GM12892 (cell line): ENCODE data around the gene LHFPL5.

Experiments used
- DNase-seq: peaks from one replicate; pipeline ENCODE4 v3.0.0; 2011; ENCODE audit not compliant: insufficient read length
- FAIRE-seq: peaks from 2 replicates; lab custom pipeline; 2011; peaks lifted over from hg19 to GRCh38; lab: Jason Lieb, UNC
- POLR2A ChIP-seq: IDR thresholded peaks from 2 replicates; pipeline ENCODE4 v1.6.1; 2011; ENCODE audit warnings: low read depth, low read length, control low read depth
- POLR2AphosphoS5 ChIP-seq: IDR thresholded peaks from 2 replicates; pipeline ENCODE4 v1.6.1; 2011; ENCODE audit warnings: low read depth, low read length, control low read depth
- TAF1 ChIP-seq: IDR thresholded peaks from 2 replicates; pipeline ENCODE4 v1.6.1; 2011; ENCODE audit warnings: low read depth, mild to moderate bottlenecking, control low read depth, low read length, borderline replicate concordance

Gene LHFPL5

GRCh38 chr6:35780719-35781118 lies 24.4 kb upstream of the LHFPL5 start, which contains the start of gene CLPSL1:
CLPSL1 (plus strand) TSS chr6:35781019; CDS start chr6:35781111, 92 bp downstream.
- TF ChIP-seq TAF1 (no peak), POLR2AphosphoS5 (no peak), POLR2A (no peak)
- FAIRE-seq (no peak), DNase-seq (no peak)

DNA sequence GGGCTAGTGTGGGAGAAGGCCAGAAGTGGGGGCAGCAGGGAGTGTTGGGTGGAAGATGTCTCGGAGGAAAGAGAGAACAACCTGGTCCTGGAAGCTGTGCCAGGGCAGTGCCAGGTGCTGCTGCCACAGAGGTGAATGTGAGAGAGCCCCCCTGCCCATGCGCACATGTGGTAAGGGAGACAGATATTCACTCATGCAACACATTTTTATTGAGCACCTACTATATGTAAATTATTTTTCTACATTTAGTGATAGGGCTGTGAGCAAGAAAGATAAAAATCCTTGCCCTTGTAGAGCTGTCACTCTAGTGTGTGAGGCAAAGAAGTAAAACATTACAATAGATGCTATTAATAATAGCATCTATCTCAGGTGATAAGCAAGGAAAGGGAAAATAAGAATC lies 23.9 kb upstream of the LHFPL5 start:
- DNase-seq: no peak
- TF ChIP-seq TAF1: no peak
- no peak for TF ChIP-seq POLR2A
- no peak for TF ChIP-seq POLR2AphosphoS5
- FAIRE-seq: no peak

DNA sequence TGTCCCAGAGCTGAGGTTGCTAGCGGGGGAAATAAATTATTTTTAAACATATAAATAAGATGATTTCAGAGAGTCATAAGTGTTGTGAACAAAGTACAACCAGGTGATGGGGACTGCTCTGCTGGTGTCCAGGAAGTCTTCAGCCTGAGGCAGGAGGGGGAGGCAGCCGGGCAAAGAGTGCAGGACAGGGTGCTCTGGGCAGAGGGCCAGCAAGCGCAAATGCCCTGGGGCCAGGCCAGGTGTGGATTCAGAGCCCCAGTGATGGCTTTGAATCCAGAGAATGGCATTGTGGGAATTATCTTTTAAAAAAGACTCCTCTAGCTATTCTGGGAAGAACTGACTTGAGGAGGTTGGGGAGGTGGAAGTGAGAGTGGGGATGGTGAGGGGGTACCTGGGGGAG lies 22.7 kb upstream of the LHFPL5 start:
- FAIRE-seq (no peak), DNase-seq (no peak)
- TF ChIP-seq POLR2AphosphoS5 (no peak), POLR2A (no peak), TAF1 (no peak)

DNA sequence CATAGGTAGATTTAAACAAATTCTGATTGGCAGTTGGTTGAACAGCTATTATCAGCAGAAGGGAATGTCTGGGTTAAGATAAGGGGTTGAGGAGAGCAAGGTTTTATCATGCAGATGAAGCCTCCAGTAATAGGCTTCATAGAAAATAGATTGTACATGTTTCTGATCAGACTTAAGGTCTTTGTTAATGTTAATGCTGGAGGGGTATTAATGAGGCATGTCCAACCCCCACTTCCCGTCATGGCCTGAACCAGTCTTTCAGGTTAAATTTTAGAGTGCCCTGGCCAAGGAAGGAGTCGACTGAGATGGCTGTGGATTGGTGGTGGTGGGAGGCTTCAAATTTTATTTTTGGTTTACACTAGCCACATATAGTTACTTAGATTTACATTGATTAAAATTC lies 21.0 kb upstream of the LHFPL5 start:
- TF ChIP-seq POLR2AphosphoS5: no peak
- no peak for TF ChIP-seq POLR2A
- TF ChIP-seq TAF1: no peak
- no peak for FAIRE-seq
- DNase-seq: no peak

DNA sequence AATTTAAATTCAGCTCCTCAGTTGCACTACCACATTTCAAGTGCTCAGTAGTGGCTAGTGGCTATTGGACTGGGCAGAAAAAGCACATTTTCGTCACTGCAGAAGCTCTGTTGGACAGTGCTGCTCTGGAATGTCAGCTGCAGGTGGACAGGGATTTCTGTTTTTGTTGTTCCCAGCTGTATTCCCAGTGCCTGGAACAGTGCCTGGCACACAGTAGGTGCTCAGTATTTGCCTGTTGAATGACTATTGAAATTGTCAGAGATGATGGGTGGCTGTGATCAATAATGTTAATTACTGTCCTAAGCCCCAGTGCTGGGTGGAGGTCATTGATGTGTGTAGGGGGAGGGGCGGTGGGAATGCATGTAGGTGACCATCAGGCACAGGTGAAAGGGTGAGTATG lies 18.9 kb upstream of the LHFPL5 start:
- FAIRE-seq (no peak), DNase-seq (no peak)
- TF ChIP-seq POLR2A (no peak), POLR2AphosphoS5 (no peak), TAF1 (no peak)

DNA sequence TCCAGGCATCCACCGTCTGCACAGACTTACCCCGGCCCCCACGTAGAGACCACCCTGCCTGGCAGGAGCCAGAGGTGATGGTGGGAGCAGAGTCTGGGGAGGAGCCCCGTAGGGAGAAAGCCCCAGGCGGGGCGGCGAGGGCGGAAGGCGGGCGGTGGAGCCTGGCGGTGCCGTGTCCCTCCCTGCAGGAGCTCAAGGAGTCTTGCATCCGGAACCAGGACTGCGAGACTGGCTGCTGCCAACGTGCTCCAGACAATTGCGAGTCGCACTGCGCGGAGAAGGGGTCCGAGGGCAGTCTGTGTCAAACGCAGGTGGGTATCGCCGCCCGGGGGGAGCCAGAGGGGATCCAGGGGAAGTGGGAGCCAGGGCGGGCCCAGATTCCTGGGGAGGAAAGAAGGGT lies 18.3 kb upstream of the LHFPL5 start:
- FAIRE-seq (no peak), DNase-seq (no peak)
- TF ChIP-seq POLR2A: no peak
- TF ChIP-seq TAF1: no peak
- TF ChIP-seq POLR2AphosphoS5: no peak

DNA sequence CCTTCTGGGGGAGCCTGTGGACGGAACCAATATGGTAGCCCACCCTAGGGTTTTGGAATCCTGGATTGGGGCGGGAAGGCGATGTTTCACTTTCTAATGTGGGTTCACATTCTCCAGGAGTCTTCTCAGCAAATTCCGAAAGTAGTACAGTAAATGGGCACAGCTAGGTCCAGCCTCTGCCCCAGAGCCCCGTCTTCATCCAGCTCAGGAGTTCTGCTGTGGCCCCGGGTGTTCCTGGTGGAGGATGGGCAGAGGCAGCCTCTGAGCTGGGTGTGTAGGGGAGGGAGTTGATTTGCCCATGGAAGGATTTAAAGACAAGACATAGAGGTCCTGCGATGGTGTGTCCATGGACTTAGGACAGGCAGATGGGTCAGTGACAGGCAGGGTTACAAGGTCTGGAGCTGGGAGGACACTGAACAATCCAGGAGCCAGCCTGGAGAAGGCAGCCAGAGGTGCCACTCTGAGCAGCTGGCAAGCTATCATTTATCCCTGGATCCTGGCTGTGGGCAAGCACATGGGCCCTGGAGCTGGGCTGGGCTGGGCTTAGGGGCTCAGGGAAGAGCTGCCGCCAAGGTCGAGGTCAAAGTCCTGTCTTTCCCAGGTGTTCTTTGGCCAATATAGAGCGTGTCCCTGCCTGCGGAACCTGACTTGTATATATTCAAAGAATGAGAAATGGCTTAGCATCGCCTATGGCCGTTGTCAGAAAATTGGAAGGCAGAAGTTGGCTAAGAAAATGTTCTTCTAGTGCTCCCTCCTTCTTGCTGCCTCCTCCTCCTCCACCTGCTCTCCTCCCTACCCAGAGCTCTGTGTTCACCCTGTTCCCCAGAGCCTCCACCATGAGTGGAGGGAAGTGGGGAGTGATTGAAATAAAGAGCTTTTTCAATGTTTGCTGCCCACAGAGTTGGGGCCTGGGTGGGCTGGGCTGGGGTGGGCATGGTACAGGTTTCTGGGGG lies 17.6 kb upstream of the LHFPL5 start:
- TF ChIP-seq POLR2A (no peak), POLR2AphosphoS5 (no peak), TAF1 (no peak)
- no peak for FAIRE-seq
- DNase-seq: no peak

- no peak for FAIRE-seq
- TF ChIP-seq POLR2AphosphoS5: no peak
- no peak for DNase-seq
Observed at GRCh38 chr6:35788423-35788982, 16.6 kb upstream of the LHFPL5 start.

DNA sequence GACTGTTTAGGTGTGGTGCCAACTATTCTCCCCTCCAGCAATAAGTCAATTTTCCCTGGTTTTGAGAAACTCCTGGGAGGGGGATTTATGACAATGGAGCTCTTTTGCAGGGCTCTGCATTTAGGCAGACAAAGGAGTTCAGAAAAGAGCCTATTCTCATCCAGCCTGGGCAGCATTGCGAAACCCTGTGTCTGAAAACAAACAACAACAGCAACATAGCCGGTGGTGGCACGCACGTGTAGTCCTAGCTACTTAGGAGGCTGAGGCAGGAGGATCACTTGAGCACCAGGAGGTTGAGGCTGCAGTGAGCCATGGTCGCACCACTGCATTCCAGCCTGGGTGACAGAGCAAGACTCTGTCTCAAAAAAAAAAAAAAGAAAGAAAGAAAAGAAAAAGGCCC lies 14.5 kb upstream of the LHFPL5 start:
- DNase-seq: no peak

DNA sequence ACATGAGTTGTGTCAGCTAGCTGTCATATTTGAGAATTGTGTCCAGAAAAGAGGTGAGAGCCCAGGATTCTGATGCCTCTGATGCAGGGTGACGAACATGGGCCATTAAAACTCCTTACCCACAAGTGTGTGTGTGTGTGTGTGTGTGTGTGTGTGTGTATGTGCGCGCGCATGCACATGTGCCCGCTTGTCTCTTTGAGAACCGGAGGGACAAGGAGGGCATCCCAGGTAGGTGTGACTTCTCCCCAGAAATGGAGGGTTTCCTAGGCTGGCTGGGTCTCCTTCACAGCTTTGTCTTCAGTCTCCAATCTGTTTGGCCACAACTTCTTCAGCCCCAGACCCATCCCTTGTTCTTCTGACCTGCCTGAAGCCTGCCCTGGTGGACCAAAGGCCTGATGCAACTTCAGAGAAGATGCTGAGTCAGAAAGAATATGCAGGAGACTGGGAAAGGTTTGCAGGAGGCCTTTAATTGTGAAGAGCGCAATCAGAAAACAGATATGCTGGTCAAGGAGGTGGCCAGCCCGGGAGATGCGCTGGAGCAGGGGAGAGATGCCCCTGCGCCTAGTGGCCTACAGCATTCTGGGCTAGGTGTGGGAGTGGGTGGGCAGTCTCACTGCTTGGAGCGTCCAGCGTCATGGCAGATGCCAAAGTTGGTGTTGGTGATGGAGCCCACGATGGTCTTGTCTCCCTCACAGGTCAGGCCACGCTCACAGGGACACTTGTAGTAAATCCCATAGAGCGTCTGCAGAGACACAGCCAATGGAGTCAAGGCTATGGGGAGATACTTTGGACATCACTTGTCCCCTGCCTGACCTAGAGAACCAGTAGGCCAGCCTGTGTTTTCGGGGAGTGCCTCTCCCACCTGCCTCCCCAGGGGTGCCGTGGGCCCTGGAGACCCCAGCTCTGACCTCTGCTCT lies 10.4 kb upstream of the LHFPL5 start:
- DNase-seq (no peak), FAIRE-seq (no peak)
- TF ChIP-seq POLR2AphosphoS5 (no peak), POLR2A (no peak), TAF1 (no peak)

More for the DNA sequence above, 14.5 kb upstream of the LHFPL5 start:
- FAIRE-seq: no peak
- no peak for TF ChIP-seq POLR2A
- TF ChIP-seq POLR2AphosphoS5: no peak
- no peak for TF ChIP-seq TAF1
